ENCODE data around the gene ANAPC1. TPM values are rescaled to one million over a fixed set of nuclear protein-coding genes. Genes with fewer than 3 reads are reported as not detected.

Gene ANAPC1
- polyA plus RNA-seq, 1 of the 3 experiments (the other 2 are of a cell fraction): 16.0 TPM

- no peak for TF ChIP-seq SMC3 (IDR thresholded peaks at IDR 0.05; ENCODE audit: low read depth, low read length)
- no peak for TF ChIP-seq USF1 (IDR thresholded peaks at IDR 0.05; ENCODE audit: borderline replicate concordance, low read depth)
- TF ChIP-seq MXI1 (IDR thresholded peaks at IDR 0.05; ENCODE audit: low read depth, low read length): no peak
- TF ChIP-seq MEF2A (IDR thresholded peaks at IDR 0.05; ENCODE audit: borderline replicate concordance, low read depth): no peak
Observed at GRCh38 chr2:111903930-111904439, 20.0 kb upstream of the ANAPC1 start (continued).

DNA sequence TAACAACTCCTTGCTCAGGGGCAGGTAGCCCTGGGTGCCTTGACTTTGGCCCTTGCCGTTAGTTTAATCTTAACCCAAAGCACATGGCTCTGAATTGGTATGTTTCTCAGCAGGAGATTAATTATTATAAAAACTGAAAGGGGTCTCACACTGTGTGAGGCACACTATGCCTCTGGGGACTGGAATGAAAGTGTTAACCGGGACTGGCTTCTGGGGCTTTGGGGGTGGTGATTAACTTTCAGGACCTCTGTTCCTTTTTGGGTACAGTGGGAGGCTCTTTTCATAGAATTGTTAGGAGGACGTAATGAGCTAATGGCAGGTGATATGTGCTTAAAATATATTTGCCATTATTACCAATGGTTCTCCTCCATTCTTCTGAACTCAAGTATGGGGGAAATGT lies 19.5 kb upstream of the ANAPC1 start:
- Histone ChIP-seq H2AFZ (ENCODE audit: low read depth) (no peak overlapping the region), H3K79me2 (ENCODE audit: insufficient read depth) (no peaks in the 10 kb centered on the region), H4K20me1 (ENCODE audit: insufficient read depth) (no peaks in the 10 kb centered on the region), H3K27ac (ENCODE audit: low read depth in 2 of 2, low read length in 1 of 2) (no peak overlapping the region), H3K4me1 (ENCODE audit: control insufficient read depth in 1 of 2, insufficient read depth in 2 of 2, low read depth in 1 of 2, low read length in 1 of 2) (peaks cover 1 to 19% of the 10 kb centered on the region in 2 experiments; a peak in 2 of 4 replicates), H3K4me2 (no peak overlapping the region), H3F3A (replicated peaks; ENCODE audit: insufficient read depth) (peaks cover 8% of the 10 kb centered on the region), H3K4me3 (ENCODE audit: low read depth in 2 of 2, low read length in 1 of 2) (no peak overlapping the region), H3K27me3 (ENCODE audit: insufficient read depth) (no peaks in the 10 kb centered on the region; the same call in 1 of the 2 replicates), H3K9me2 (no peaks in the 10 kb centered on the region), H3K36me3 (replicated peaks in 1 of 2; ENCODE audit: control insufficient read depth in 1 of 2, insufficient read depth in 2 of 2, low read length in 1 of 2) (no peaks in the 10 kb centered on the region), H3K9me3 (no peaks in the 10 kb centered on the region), H3K9ac (no peak overlapping the region)
- POLR2A ChIA-PET: no interaction called here
- DNase-seq: no peak
- CTCF ChIA-PET: interaction anchor here (1.2 to 5.4 kb wide), 3 partner anchors 16 to 147 kb away, joined by 4 to 72 read pairs (median 5); partner anchors contain the start of gene TMEM87B
- TF ChIP-seq, protein P1, sequence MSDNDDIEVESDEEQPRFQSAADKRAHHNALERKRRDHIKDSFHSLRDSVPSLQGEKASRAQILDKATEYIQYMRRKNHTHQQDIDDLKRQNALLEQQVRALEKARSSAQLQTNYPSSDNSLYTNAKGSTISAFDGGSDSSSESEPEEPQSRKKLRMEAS (IDR thresholded peaks at IDR 0.05; ENCODE audit: low read depth): no peak
- no peak for TF ChIP-seq TAF1 (IDR thresholded peaks at IDR 0.05; ENCODE audit: borderline replicate concordance, low read depth, low read length)
- no peak for TF ChIP-seq POLR2AphosphoS5 (IDR thresholded peaks at IDR 0.05; ENCODE audit: low read depth, low read length)
- TF ChIP-seq EP300 (IDR thresholded peaks at IDR 0.05; ENCODE audit: borderline replicate concordance in 1 of 2, low read depth in 1 of 2, low read length in 1 of 2): no peak
- TF ChIP-seq SMC3 (IDR thresholded peaks at IDR 0.05; ENCODE audit: low read depth, low read length): no peak
- WGBS (ENCODE audit: low lambda C conversion rate): 84% methylated on average over 3 of the region's 3 CpGs

- Histone ChIP-seq H3K27me3 (ENCODE audit: insufficient read depth) (no peaks in the 10 kb centered on the region; the same call in 1 of the 2 replicates), H3K9me3 (no peaks in the 10 kb centered on the region), H2AFZ (ENCODE audit: low read depth) (no peak overlapping the region), H3K9me2 (no peaks in the 10 kb centered on the region), H3K36me3 (replicated peaks in 1 of 2; ENCODE audit: control insufficient read depth in 1 of 2, insufficient read depth in 2 of 2, low read length in 1 of 2) (no peaks in the 10 kb centered on the region), H3K27ac (ENCODE audit: low read depth in 2 of 2, low read length in 1 of 2) (no peak overlapping the region), H3K4me1 (ENCODE audit: control insufficient read depth in 1 of 2, insufficient read depth in 2 of 2, low read depth in 1 of 2, low read length in 1 of 2) (peaks cover 0 to 14% of the 10 kb centered on the region in 2 experiments; a peak in 2 of 4 replicates), H3K4me3 (ENCODE audit: low read depth in 2 of 2, low read length in 1 of 2) (no peak overlapping the region), H3K9ac (no peak overlapping the region), H3K79me2 (ENCODE audit: insufficient read depth) (no peaks in the 10 kb centered on the region), H3K4me2 (no peak overlapping the region), H4K20me1 (ENCODE audit: insufficient read depth) (no peaks in the 10 kb centered on the region), H3F3A (replicated peaks; ENCODE audit: insufficient read depth) (peaks cover 8% of the 10 kb centered on the region)
- ChIA-PET POLR2A (interaction anchor here (0.6 kb wide), 1 partner anchor 11 kb away, joined by 5 read pairs; no protein-coding TSS in a partner anchor), CTCF (interaction anchor here (0.6 to 5.4 kb wide), 10 partner anchors 9 to 150 kb away, joined by 3 to 72 read pairs (median 5); partner anchors contain the start of gene TMEM87B)
- TF ChIP-seq TEAD4 (IDR thresholded peaks at IDR 0.05; ENCODE audit: borderline replicate concordance, insufficient read depth): no peak
- TF ChIP-seq MXI1 (IDR thresholded peaks at IDR 0.05; ENCODE audit: low read depth, low read length): no peak
- TF ChIP-seq GATA2 (CRISPR knock-in tag; IDR thresholded peaks at IDR 0.05): no peak
- TF ChIP-seq NFIC (IDR thresholded peaks at IDR 0.05; ENCODE audit: borderline replicate concordance): no peak
- TF ChIP-seq RFX5 (IDR thresholded peaks at IDR 0.05; ENCODE audit: low read length): no peak
- peak; percentile 52 for TF ChIP-seq SMC3 (IDR thresholded peaks at IDR 0.05; ENCODE audit: low read depth, low read length)
- TF ChIP-seq TCF12 (IDR thresholded peaks at IDR 0.05): no peak
- no peak for TF ChIP-seq EP300 (IDR thresholded peaks at IDR 0.05; ENCODE audit: borderline replicate concordance in 1 of 2, low read depth in 1 of 2, low read length in 1 of 2)
- TF ChIP-seq RAD21 (IDR thresholded peaks at IDR 0.05; ENCODE audit: low read length): peak; percentile 73
- TF ChIP-seq, protein P2, sequence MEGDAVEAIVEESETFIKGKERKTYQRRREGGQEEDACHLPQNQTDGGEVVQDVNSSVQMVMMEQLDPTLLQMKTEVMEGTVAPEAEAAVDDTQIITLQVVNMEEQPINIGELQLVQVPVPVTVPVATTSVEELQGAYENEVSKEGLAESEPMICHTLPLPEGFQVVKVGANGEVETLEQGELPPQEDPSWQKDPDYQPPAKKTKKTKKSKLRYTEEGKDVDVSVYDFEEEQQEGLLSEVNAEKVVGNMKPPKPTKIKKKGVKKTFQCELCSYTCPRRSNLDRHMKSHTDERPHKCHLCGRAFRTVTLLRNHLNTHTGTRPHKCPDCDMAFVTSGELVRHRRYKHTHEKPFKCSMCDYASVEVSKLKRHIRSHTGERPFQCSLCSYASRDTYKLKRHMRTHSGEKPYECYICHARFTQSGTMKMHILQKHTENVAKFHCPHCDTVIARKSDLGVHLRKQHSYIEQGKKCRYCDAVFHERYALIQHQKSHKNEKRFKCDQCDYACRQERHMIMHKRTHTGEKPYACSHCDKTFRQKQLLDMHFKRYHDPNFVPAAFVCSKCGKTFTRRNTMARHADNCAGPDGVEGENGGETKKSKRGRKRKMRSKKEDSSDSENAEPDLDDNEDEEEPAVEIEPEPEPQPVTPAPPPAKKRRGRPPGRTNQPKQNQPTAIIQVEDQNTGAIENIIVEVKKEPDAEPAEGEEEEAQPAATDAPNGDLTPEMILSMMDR (IDR thresholded peaks at IDR 0.05): peak; percentile 55
- no peak for TF ChIP-seq POLR2AphosphoS5 (IDR thresholded peaks at IDR 0.05; ENCODE audit: low read depth, low read length)
- TF ChIP-seq, protein P3, sequence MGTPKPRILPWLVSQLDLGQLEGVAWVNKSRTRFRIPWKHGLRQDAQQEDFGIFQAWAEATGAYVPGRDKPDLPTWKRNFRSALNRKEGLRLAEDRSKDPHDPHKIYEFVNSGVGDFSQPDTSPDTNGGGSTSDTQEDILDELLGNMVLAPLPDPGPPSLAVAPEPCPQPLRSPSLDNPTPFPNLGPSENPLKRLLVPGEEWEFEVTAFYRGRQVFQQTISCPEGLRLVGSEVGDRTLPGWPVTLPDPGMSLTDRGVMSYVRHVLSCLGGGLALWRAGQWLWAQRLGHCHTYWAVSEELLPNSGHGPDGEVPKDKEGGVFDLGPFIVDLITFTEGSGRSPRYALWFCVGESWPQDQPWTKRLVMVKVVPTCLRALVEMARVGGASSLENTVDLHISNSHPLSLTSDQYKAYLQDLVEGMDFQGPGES (IDR thresholded peaks at IDR 0.05; ENCODE audit: low read depth, low read length): no peak
- no peak for TF ChIP-seq ELF1 (IDR thresholded peaks at IDR 0.05)
- 48% methylated on average over 3 of the region's 3 CpGs for WGBS (ENCODE audit: low lambda C conversion rate)
- DNase-seq: peak; percentile 42
Observed at GRCh38 chr2:111900859-111901258, 16.9 kb upstream of the ANAPC1 start.

All from SK-N-SH (cell line).